Measurements from ENCODE around the gene AKAP13. TPM values are rescaled to one million over a fixed set of nuclear protein-coding genes. Genes with fewer than 3 reads are reported as not detected.

The AKAP13 gene
- total RNA-seq, 1 experiment from 2014 or later, result 49.6 TPM

- H3K36me3 Mint-ChIP-seq (ENCODE audit: insufficient read depth, unreplicated experiment), result peaks cover 45% of the 10 kb centered on the region
- no TSS peak for BruUV-seq (replicated peaks)
- no peaks in the 10 kb centered on the region for H3K27me3 ChIP-seq (replicated peaks; ENCODE audit: control insufficient read depth, insufficient read depth, low read length)
- peaks cover 35% of the 10 kb centered on the region for H3K4me1 Mint-ChIP-seq (ENCODE audit: low read depth, unreplicated experiment)
- peaks cover 1% of the 10 kb centered on the region; the same call in 1 of the 2 replicates for H3K36me3 ChIP-seq (ENCODE audit: control insufficient read depth, insufficient read depth, low read length)
- peak overlapping the region; percentile 66 for H3K4me3 Mint-ChIP-seq (ENCODE audit: unreplicated experiment)
- H3K9me3 Mint-ChIP-seq (ENCODE audit: unreplicated experiment), result no peaks in the 10 kb centered on the region
- POLR2A ChIA-PET, result no interaction called here
- H3K4me3 ChIP-seq (ENCODE audit: low read depth, low read length), result no peak overlapping the region
- CTCF ChIA-PET, result no interaction called here
- peak; percentile 67 to 72 for DNase-seq
- H3K4me1 ChIP-seq, result peaks cover 32% of the 10 kb centered on the region
- no peak for TF ChIP-seq CTCF (IDR thresholded peaks at IDR 0.05; ENCODE audit: insufficient read depth in 1 of 2, low read depth in 1 of 2, low read length in 1 of 2, severe bottlenecking in 1 of 2, unreplicated experiment in 1 of 2)
- intact Hi-C loops (cut with micrococcal nuclease; ENCODE audit: unreplicated experiment), result loop anchor here (1.0 to 5.0 kb wide), 4 partner anchors 22 to 221 kb away; no protein-coding TSS in a partner anchor
- no peaks in the 10 kb centered on the region for H3K9me3 ChIP-seq
- peak overlapping the region; percentile 77 for H3K27ac Mint-ChIP-seq (ENCODE audit: unreplicated experiment)
- no peaks in the 10 kb centered on the region for H3K27me3 Mint-ChIP-seq (ENCODE audit: insufficient read depth, unreplicated experiment)
These were observed 328.1 kb downstream of the AKAP13 start for GRCh38 chr15:85708402-85708941.

- intact Hi-C loops (cut with micrococcal nuclease; ENCODE audit: unreplicated experiment), result loop anchor here (2.0 to 5.0 kb wide), 3 partner anchors 22 to 222 kb away; no protein-coding TSS in a partner anchor
- peak overlapping the region; percentile 66 for H3K4me3 Mint-ChIP-seq (ENCODE audit: unreplicated experiment)
- H3K4me3 ChIP-seq (ENCODE audit: low read depth, low read length), result no peak overlapping the region
- BruUV-seq (replicated peaks), result no TSS peak
- ChIA-PET POLR2A (no interaction called here), CTCF (no interaction called here)
- H3K27me3 ChIP-seq (replicated peaks; ENCODE audit: control insufficient read depth, insufficient read depth, low read length), result no peaks in the 10 kb centered on the region
- H3K4me1 Mint-ChIP-seq (ENCODE audit: low read depth, unreplicated experiment), result peaks cover 35% of the 10 kb centered on the region
- no peaks in the 10 kb centered on the region for H3K27me3 Mint-ChIP-seq (ENCODE audit: insufficient read depth, unreplicated experiment)
- peaks cover 37% of the 10 kb centered on the region for H3K36me3 Mint-ChIP-seq (ENCODE audit: insufficient read depth, unreplicated experiment)
- peaks cover 29% of the 10 kb centered on the region for H3K4me1 ChIP-seq
- no peak for DNase-seq
- no peak for TF ChIP-seq CTCF (IDR thresholded peaks at IDR 0.05; ENCODE audit: insufficient read depth in 1 of 2, low read depth in 1 of 2, low read length in 1 of 2, severe bottlenecking in 1 of 2, unreplicated experiment in 1 of 2)
- H3K36me3 ChIP-seq (ENCODE audit: control insufficient read depth, insufficient read depth, low read length), result peaks cover 1% of the 10 kb centered on the region; the same call in 1 of the 2 replicates
- H3K9me3 ChIP-seq, result no peaks in the 10 kb centered on the region
- H3K9me3 Mint-ChIP-seq (ENCODE audit: unreplicated experiment), result no peaks in the 10 kb centered on the region
- peak overlapping the region; percentile 77 for H3K27ac Mint-ChIP-seq (ENCODE audit: unreplicated experiment)
These were observed 328.8 kb downstream of the AKAP13 start for GRCh38 chr15:85709250-85709649.

GRCh38 chr15:85710340-85710842 is 330.0 kb downstream of the AKAP13 start:
- ChIA-PET CTCF (no interaction called here), POLR2A (no interaction called here)
- Histone ChIP-seq H3K4me3 (ENCODE audit: low read depth, low read length) (no peak overlapping the region), H3K9me3 (no peaks in the 10 kb centered on the region), H3K36me3 (ENCODE audit: control insufficient read depth, insufficient read depth, low read length) (peaks cover 1% of the 10 kb centered on the region; the same call in 1 of the 2 replicates), H3K27me3 (replicated peaks; ENCODE audit: control insufficient read depth, insufficient read depth, low read length) (no peaks in the 10 kb centered on the region), H3K4me1 (peaks cover 27% of the 10 kb centered on the region)
- no peak for DNase-seq
- no peak overlapping the region for H3K4me3 Mint-ChIP-seq (ENCODE audit: unreplicated experiment)
- intact Hi-C loops (cut with micrococcal nuclease; ENCODE audit: unreplicated experiment), result no loop called here
- no TSS peak for BruUV-seq (replicated peaks)
- no peak for TF ChIP-seq CTCF (IDR thresholded peaks at IDR 0.05; ENCODE audit: insufficient read depth in 1 of 2, low read depth in 1 of 2, low read length in 1 of 2, severe bottlenecking in 1 of 2, unreplicated experiment in 1 of 2)
- peaks cover 29% of the 10 kb centered on the region for H3K4me1 Mint-ChIP-seq (ENCODE audit: low read depth, unreplicated experiment)
- no peaks in the 10 kb centered on the region for H3K27me3 Mint-ChIP-seq (ENCODE audit: insufficient read depth, unreplicated experiment)
- H3K9me3 Mint-ChIP-seq (ENCODE audit: unreplicated experiment), result no peaks in the 10 kb centered on the region
- no peak overlapping the region for H3K27ac Mint-ChIP-seq (ENCODE audit: unreplicated experiment)
- H3K36me3 Mint-ChIP-seq (ENCODE audit: insufficient read depth, unreplicated experiment), result peaks cover 34% of the 10 kb centered on the region
